Superior temporal gyrus (tissue), 1 donor: ENCODE results near the gene SIL1.
"Not testable (repeated sequence)": the region's sequence is repeated elsewhere in the genome, so short reads cannot be mapped to it uniquely, and the experiment has no call there.

Experiments
- DNase-seq: peaks from one replicate; pipeline ENCODE4 v3.0.0-alpha.2; 2016; ENCODE audit errors: extremely low spot score

Gene SIL1

GRCh38 chr5:139140591-139141071 lies 57.5 kb downstream of the SIL1 start:
- peak; percentile 70 for DNase-seq

- peak; percentile 68 for DNase-seq
These were observed 59.4 kb downstream of the SIL1 start for GRCh38 chr5:139138809-139139208.

GRCh38 chr5:139138109-139138508 lies 60.1 kb downstream of the SIL1 start:
- DNase-seq: peak; percentile 35

GRCh38 chr5:139137697-139138096 lies 60.5 kb downstream of the SIL1 start:
- DNase-seq: peak; percentile 74

- DNase-seq: peak; percentile 17
These were observed 63.3 kb downstream of the SIL1 start for GRCh38 chr5:139134906-139135305.

- no peak for DNase-seq
These were observed 64.9 kb downstream of the SIL1 start for GRCh38 chr5:139133282-139133681.

- DNase-seq: no peak
These were observed 65.7 kb downstream of the SIL1 start for GRCh38 chr5:139132515-139132914.

GRCh38 chr5:139131921-139132432 lies 66.2 kb downstream of the SIL1 start:
- peak; percentile 63 for DNase-seq

GRCh38 chr5:139131465-139131864 lies 66.7 kb downstream of the SIL1 start:
- DNase-seq: peak; percentile 77

GRCh38 chr5:139131062-139131461 lies 67.1 kb downstream of the SIL1 start:
- no peak for DNase-seq

GRCh38 chr5:139130214-139130613 lies 68.0 kb downstream of the SIL1 start:
- DNase-seq: no peak

- no peak for DNase-seq
These were observed 71.5 kb downstream of the SIL1 start for GRCh38 chr5:139126711-139127111.

GRCh38 chr5:139125991-139126390 lies 72.2 kb downstream of the SIL1 start:
- peak; percentile 23 for DNase-seq

- peak; percentile 29 for DNase-seq
These were observed 73.2 kb downstream of the SIL1 start for GRCh38 chr5:139124774-139125520.

- DNase-seq: no peak
These were observed 77.0 kb downstream of the SIL1 start for GRCh38 chr5:139121120-139121519.

GRCh38 chr5:139120521-139120920 lies 77.6 kb downstream of the SIL1 start:
- DNase-seq: no peak

GRCh38 chr5:139118804-139119203 lies 79.4 kb downstream of the SIL1 start:
- no peak for DNase-seq

- DNase-seq: peak; percentile 7
These were observed 80.8 kb downstream of the SIL1 start for GRCh38 chr5:139117342-139117884.

GRCh38 chr5:139116100-139116655 lies 82.0 kb downstream of the SIL1 start:
- DNase-seq: peak; percentile 11

- DNase-seq: no peak
These were observed 84.3 kb downstream of the SIL1 start for GRCh38 chr5:139113892-139114291.

GRCh38 chr5:139112362-139112761 lies 85.8 kb downstream of the SIL1 start:
- DNase-seq: not testable (repeated sequence)

GRCh38 chr5:139110526-139111168 lies 87.5 kb downstream of the SIL1 start:
- peak; percentile 85 for DNase-seq
